HL-60 (cell line): ENCODE measurements around the gene HIF1A.

ENCODE experiments used
- CTCF ChIP-seq: IDR thresholded peaks from one replicate; pipeline ENCODE4 v1.5.1; 2011; ENCODE audit warnings: low read length, control low read depth, inconsistent platforms; ENCODE audit not compliant: insufficient read depth
- POLR2AphosphoS5 ChIP-seq: IDR thresholded peaks from 2 replicates; pipeline ENCODE4 v1.6.1; 2012; ENCODE audit warnings: low read depth

- TF ChIP-seq POLR2AphosphoS5 (no peak), CTCF (no peak)
Observed at GRCh38 chr14:61694039-61694438, 1.3 kb upstream of the HIF1A start.
